Thyroid gland (tissue), 4 donors: ENCODE measurements around the gene STX1A. TPM values are rescaled to one million over a fixed set of nuclear protein-coding genes. Genes with fewer than 3 reads are reported as not detected.

Source experiments
- DNase-seq, 2 donors: peaks; one replicate each; pipeline ENCODE4 v3.0.0-alpha.2; 2019
- H3K27ac ChIP-seq, 3 donors: fragments of 200-600 bp; sonication (generic); 1 replicate in 2 of 3; 2 replicates in 1 of 3; pipeline ENCODE4 v1.5.1; 2016 to 2019; ENCODE audit warnings: mild to moderate bottlenecking in 1 of 3, moderate library complexity in 1 of 3
- H3K27me3 ChIP-seq: fragments of 200-600 bp; sonication (generic); one replicate; pipeline ENCODE4 v1.5.1; 2019
- H3K36me3 ChIP-seq, 2 donors: fragments of 200-600 bp; sonication (generic); one replicate each; pipeline ENCODE4 v1.5.1; 2016 to 2019
- H3K4me1 ChIP-seq, 2 donors: fragments of 200-600 bp; sonication (generic); one replicate each; pipeline ENCODE4 v1.5.1; 2017 to 2019
- H3K4me3 ChIP-seq, 3 donors: fragments of 200-600 bp; sonication (generic); replicated peaks in 1 of 3; 1 replicate in 2 of 3; 2 replicates in 1 of 3; pipeline ENCODE4 v1.5.1; 2016; ENCODE audit warnings: mild to moderate bottlenecking in 1 of 3
- H3K9me3 ChIP-seq: fragments of 200-600 bp; sonication (generic); one replicate; pipeline ENCODE4 v1.5.1; 2017
- POLR2A ChIP-seq, 2 donors: fragments of 450-650 bp; IDR thresholded peaks; one replicate each; pipeline ENCODE4 v1.6.1; 2017; ENCODE audit warnings: antibody characterized with exemption in 2 of 2, mild to moderate bottlenecking in 2 of 2, moderate library complexity in 1 of 2
- WGBS, 2 donors: methylation state at CpG; one replicate each; pipeline ENCODE4 v1.1.5; 2017; 5-methylcytosine and 5-hydroxymethylcytosine counted together
- intact Hi-C: fragments of 100-400 bp; cut with DNase I; formaldehyde crosslinking; loops from one replicate; pipeline ENCODE4 v1.15.1; 2023
- total RNA-seq, 4 donors: library from RNA; depleted of rRNA; stranded (reverse); fragments of >200 nt; gene quantifications; one replicate each; pipeline ENCODE4 v1.2.3, GENCODE V29; 2016
- TF ChIP-seq, protein P1 (sequence below), 6 experiments: fragments of 200-600 bp in 3 of 6; fragments of 450-650 bp in 3 of 6; sonication (generic) in 3 of 6; IDR thresholded peaks; one replicate each; pipeline ENCODE4 v1.5.1; 2016 to 2019; ENCODE audit warnings: antibody characterized with exemption in 6 of 6, mild to moderate bottlenecking in 2 of 6, inconsistent platforms in 1 of 6, moderate library complexity in 1 of 6

STX1A gene
- 1 to 10 TPM; 4.4 to 9.5 (median 7.2) TPM for total RNA-seq

DNA sequence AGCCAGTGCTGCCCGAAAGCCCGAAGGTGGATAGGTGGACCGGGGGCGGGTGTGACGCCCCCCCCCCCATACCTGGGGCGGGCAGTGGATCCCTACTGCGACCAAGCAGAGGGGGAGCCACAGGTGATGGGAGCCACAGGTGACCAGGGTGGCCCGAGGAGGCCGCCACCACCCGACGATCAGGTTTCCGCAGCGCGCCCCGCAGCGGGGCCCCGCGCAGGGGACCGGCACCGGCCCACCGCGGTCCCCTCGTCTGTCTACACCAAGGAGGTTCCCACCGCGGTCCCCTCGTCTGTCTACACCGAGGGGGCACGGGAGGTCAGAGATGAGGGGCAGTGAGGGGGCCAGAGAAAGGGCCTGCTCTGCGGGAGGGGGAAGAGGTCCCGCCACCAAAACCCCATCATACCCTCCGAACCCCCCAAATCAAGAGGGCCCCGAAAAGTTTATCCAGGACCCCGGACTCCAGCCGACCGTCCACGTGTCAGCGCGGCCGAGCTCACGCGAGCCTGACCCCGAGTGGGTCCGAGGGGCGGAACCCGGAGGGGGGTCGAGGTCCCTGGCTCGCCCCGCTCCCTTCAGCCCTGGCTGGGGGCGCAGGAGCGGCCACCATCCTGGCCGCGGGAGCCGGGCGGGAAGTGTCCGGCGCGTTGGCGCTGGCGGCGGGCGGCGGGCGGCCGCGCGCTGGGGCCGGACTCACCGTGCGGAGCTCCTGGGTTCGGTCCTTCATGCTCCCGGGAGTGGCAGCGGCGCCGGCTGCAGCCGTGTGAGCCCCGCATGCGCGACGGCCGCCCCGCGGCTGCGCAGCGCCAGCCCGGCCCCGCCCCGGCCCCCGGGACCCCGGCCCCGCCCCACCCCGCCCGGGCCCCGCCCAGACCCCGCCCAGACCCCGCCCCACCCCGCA lies at the start of gene STX1A:
STX1A (minus strand) TSS at position 765 of the 901 bp plus-strand sequence; CDS start at position 727, 38 bp downstream.
- H3K36me3 ChIP-seq = no peaks in the 10 kb centered on the region
- peak in 1 of 2 donors; percentile 68 for TF ChIP-seq POLR2A (IDR thresholded peaks at IDR 0.05)
- TF ChIP-seq, protein P1, sequence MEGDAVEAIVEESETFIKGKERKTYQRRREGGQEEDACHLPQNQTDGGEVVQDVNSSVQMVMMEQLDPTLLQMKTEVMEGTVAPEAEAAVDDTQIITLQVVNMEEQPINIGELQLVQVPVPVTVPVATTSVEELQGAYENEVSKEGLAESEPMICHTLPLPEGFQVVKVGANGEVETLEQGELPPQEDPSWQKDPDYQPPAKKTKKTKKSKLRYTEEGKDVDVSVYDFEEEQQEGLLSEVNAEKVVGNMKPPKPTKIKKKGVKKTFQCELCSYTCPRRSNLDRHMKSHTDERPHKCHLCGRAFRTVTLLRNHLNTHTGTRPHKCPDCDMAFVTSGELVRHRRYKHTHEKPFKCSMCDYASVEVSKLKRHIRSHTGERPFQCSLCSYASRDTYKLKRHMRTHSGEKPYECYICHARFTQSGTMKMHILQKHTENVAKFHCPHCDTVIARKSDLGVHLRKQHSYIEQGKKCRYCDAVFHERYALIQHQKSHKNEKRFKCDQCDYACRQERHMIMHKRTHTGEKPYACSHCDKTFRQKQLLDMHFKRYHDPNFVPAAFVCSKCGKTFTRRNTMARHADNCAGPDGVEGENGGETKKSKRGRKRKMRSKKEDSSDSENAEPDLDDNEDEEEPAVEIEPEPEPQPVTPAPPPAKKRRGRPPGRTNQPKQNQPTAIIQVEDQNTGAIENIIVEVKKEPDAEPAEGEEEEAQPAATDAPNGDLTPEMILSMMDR (IDR thresholded peaks at IDR 0.05) = no peak
- intact Hi-C loops = no loop called here
- DNase-seq = peak; percentile 70 to 71
- H3K27ac ChIP-seq = no peak within 1 kb of the TSS
- H3K9me3 ChIP-seq = no peaks in the 10 kb centered on the region
- peaks cover 12 to 29% of the 10 kb centered on the region in 2 donors for H3K4me1 ChIP-seq
- H3K27me3 ChIP-seq = no peaks in the 10 kb centered on the region
- H3K4me3 ChIP-seq = peak within 1 kb of the TSS; percentile 47 to 89 (median 88)
- 0 to 4% methylated on average over 6 to 40 of the region's 96 CpGs for WGBS, 2 donors

DNA sequence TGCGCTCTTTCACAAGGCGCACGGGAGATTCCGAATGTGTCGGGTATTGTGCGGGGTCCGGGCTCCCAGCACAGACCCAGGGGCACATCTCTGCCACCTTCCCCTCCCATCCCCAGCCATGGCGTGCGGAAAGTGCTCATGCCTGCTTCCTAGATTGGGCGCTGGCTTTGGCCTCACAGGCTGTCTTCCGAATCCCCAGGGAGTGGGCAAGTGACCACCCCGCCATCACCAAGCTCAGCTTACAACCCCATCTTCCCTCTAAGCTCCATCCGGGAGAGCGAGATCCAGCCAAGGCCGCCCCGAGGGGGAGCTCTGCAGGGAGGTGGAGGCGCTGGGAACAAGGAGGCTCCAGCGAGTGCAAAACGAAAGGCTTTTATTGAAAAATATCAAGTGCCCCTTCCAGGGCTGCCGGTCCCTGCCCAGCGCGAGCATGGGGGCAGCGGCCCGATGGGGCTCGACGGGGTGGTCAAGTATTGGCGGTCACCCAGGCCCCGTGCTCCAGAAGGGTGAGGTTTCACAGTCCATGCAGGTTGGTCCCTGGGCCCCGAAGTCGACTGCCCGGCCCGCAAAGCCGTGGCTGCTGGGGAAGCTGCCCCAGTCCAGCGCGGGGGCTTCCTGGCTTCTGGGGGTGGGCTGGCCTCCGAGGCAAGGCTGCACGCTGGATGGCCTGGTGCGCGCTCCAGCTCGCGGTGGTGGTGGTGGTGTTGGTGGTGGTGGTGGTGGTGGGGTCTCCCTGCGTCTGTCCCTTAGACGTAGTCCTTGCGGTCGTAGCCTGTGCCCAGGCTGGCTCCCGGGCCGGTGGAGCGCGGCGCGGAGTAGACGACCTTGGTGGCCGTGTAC lies 49.4 kb upstream of the STX1A start:
- peak overlapping the region; percentile 92 to 96 (median 95) for H3K27ac ChIP-seq
- no peaks in the 10 kb centered on the region for H3K27me3 ChIP-seq
- H3K4me3 ChIP-seq = peak overlapping the region; percentile 58 to 84 (median 70)
- intact Hi-C loops = no loop called here
- WGBS, 2 donors = 16 to 28% methylated on average over 21 to 31 of the region's 53 CpGs
- H3K9me3 ChIP-seq = no peaks in the 10 kb centered on the region
- DNase-seq = peak in 1 of 2 donors; percentile 42
- H3K4me1 ChIP-seq = peaks cover 15 to 24% of the 10 kb centered on the region in 2 donors
- peak in 1 of 2 donors; percentile 5 for TF ChIP-seq POLR2A (IDR thresholded peaks at IDR 0.05)
- TF ChIP-seq, protein P1 (IDR thresholded peaks at IDR 0.05) = no peak
- H3K36me3 ChIP-seq = no peaks in the 10 kb centered on the region

DNA sequence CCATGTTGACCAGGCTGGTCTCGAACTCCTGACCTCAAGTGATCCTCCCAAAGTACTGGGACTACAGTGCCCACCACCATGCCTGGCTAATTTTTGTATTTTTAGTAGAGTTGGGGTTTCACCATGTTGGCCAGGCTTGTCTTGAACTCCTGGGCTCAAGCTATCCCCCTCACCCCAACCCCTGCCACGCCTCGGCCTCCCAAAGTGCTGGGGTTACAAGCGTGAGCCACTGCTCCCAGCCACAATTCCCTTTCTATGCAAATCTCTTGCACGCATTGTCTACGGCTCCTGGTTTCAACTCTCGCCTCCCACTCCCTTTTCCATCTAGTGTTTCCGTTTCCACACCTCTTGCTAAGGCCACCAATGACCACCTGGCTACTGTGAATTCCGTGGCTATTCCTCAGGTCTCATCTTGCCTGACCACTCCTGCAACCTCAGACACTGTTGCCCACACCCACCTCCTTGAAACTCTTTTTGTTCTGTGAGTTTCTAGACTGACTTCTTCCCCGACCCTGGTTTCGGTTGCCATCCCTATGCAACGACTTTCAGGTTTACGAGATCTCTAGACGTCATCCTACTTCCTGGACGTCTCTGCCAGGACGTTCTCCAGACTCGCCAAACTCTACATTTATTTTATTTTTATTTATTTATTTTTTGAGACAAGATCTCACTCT lies 47.2 kb upstream of the STX1A start:
- TF ChIP-seq, protein P1 (IDR thresholded peaks at IDR 0.05) = no peak
- no peak for TF ChIP-seq POLR2A (IDR thresholded peaks at IDR 0.05)
- Histone ChIP-seq H3K36me3 (no peaks in the 10 kb centered on the region), H3K27ac (no peak overlapping the region), H3K27me3 (no peaks in the 10 kb centered on the region), H3K4me3 (no peak overlapping the region), H3K4me1 (peaks cover 15 to 24% of the 10 kb centered on the region in 2 donors), H3K9me3 (no peaks in the 10 kb centered on the region)
- intact Hi-C loops = no loop called here
- no peak for DNase-seq
- WGBS, 2 donors = 85 to 93% methylated on average over 17 of the region's 17 CpGs

DNA sequence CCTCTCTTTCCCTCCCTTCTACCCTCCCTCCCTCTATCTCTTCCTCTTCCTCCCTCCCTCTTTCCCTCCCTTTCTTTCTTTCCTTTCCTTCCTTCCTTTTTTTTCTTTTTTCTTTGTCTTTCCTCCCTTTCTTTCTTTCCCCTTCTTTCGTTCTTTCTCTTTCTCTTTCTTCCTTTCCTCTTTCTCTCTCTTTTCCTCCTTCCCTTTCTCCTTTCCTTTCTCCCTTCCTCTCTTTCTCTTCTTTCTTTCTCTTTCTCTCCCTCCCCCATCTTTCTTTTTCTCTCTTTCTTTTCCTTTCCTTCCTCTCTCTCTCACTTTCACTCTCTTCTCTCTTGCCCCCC lies 43.2 kb upstream of the STX1A start:
- Histone ChIP-seq H3K4me1 (peaks cover 2 to 9% of the 10 kb centered on the region in 2 donors), H3K36me3 (no peaks in the 10 kb centered on the region), H3K27ac (no peak overlapping the region), H3K9me3 (no peaks in the 10 kb centered on the region), H3K27me3 (no peaks in the 10 kb centered on the region), H3K4me3 (no peak overlapping the region)
- TF ChIP-seq, protein P1 (IDR thresholded peaks at IDR 0.05) = no peak
- no peak for TF ChIP-seq POLR2A (IDR thresholded peaks at IDR 0.05)
- intact Hi-C loops = no loop called here
- no peak for DNase-seq
- WGBS, 2 donors = 82 to 88% methylated on average over 1 of the region's 1 CpG
